ENCODE measurements around the gene COIL. TPM values are rescaled to one million over a fixed set of nuclear protein-coding genes. Genes with fewer than 3 reads are reported as not detected.

COIL gene
- polyA plus RNA-seq, 3 donors = 3.0 to 6.6 (median 5.3) TPM

- peak overlapping the region; percentile 93 for H3K4me2 ChIP-seq (replicated peaks; ENCODE audit: extremely low read depth, low read length, poor library complexity, severe bottlenecking)
- peaks cover 78% of the 10 kb centered on the region for H3K4me1 Mint-ChIP-seq
- peaks cover 19 to 28% of the 10 kb centered on the region in 2 donors for H3K36me3 ChIP-seq (replicated peaks in 1 of 2; ENCODE audit: control insufficient read depth in 1 of 2, insufficient read depth in 2 of 2, low read length in 2 of 2)
- H3K4me3 Mint-ChIP-seq = peak overlapping the region; percentile 95 to 98
- H2AFZ ChIP-seq (ENCODE audit: insufficient read depth, low read depth, low read length, poor library complexity, severe bottlenecking) = no peak overlapping the region
- H3K4me3 ChIP-seq (replicated peaks in 1 of 3; ENCODE audit: low read depth in 2 of 3, low read length in 3 of 3) = peak overlapping the region; percentile 11 to 98 (median 16)
- peaks cover 74 to 83% of the 10 kb centered on the region in 2 donors for H3K4me1 ChIP-seq (ENCODE audit: control insufficient read depth in 1 of 2, insufficient read depth in 2 of 2, low read length in 2 of 2)
- peaks cover 75% of the 10 kb centered on the region for H4K20me1 ChIP-seq (ENCODE audit: insufficient read depth, low read length)
- H3K9me3 Mint-ChIP-seq = peaks cover 0 to 2% (median 0%) of the 10 kb centered on the region in 7 donors
- H3K27ac Mint-ChIP-seq = peak overlapping the region; percentile 73 to 97 (median 91)
- H3K9ac ChIP-seq (ENCODE audit: insufficient read depth, low read length, poor library complexity, severe bottlenecking) = peak overlapping the region; percentile 41
- H3K9me3 ChIP-seq (replicated peaks in 1 of 2; ENCODE audit: control insufficient read depth in 1 of 2, insufficient read depth in 1 of 2, low read length in 2 of 2) = no peaks in the 10 kb centered on the region
- WGBS (ENCODE audit: insufficient coverage) = 73% methylated on average over 6 of the region's 7 CpGs
- H3K79me2 ChIP-seq (ENCODE audit: insufficient read depth, low read length) = peaks cover 90% of the 10 kb centered on the region
- H3K27ac ChIP-seq (ENCODE audit: low read depth in 1 of 2, low read length in 2 of 2) = peak overlapping the region; percentile 75 to 89
- DNase-seq = no peak
- intact Hi-C loops (cut with micrococcal nuclease) = loop anchor here in 1 of 2 donors (5.0 kb wide), 1 partner anchor 78 kb away; the partner anchor contains the start of genes C17orf67 and DGKE
- no peak for TF ChIP-seq CTCF (IDR thresholded peaks at IDR 0.05)
- peaks cover 43 to 53% of the 10 kb centered on the region in 2 donors for H3K36me3 Mint-ChIP-seq
- peaks cover 0 to 2% (median 0%) of the 10 kb centered on the region in 3 donors for H3K27me3 Mint-ChIP-seq (ENCODE audit: low read depth in 3 of 3)
- no peaks in the 10 kb centered on the region for H3K27me3 ChIP-seq (ENCODE audit: control insufficient read depth in 2 of 2, insufficient read depth in 2 of 2, low read length in 2 of 2)
Observed at GRCh38 chr17:56910509-56911235, 50.2 kb downstream of the COIL start.

- H4K20me1 ChIP-seq (ENCODE audit: insufficient read depth, low read length) = peaks cover 82% of the 10 kb centered on the region
- peak overlapping the region; percentile 73 to 98 (median 96) for H3K27ac Mint-ChIP-seq
- H3K27ac ChIP-seq (ENCODE audit: low read depth in 1 of 2, low read length in 2 of 2) = peak overlapping the region; percentile 75 to 89
- peaks cover 0 to 2% (median 0%) of the 10 kb centered on the region in 7 donors for H3K9me3 Mint-ChIP-seq
- H3K9me3 ChIP-seq (replicated peaks in 1 of 2; ENCODE audit: control insufficient read depth in 1 of 2, insufficient read depth in 1 of 2, low read length in 2 of 2) = no peaks in the 10 kb centered on the region
- peaks cover 91% of the 10 kb centered on the region for H3K79me2 ChIP-seq (ENCODE audit: insufficient read depth, low read length)
- H3K4me1 ChIP-seq (ENCODE audit: control insufficient read depth in 1 of 2, insufficient read depth in 2 of 2, low read length in 2 of 2) = peaks cover 66 to 76% of the 10 kb centered on the region in 2 donors
- H3K9ac ChIP-seq (ENCODE audit: insufficient read depth, low read length, poor library complexity, severe bottlenecking) = peak overlapping the region; percentile 41
- no peak overlapping the region for H2AFZ ChIP-seq (ENCODE audit: insufficient read depth, low read depth, low read length, poor library complexity, severe bottlenecking)
- peak overlapping the region; percentile 93 for H3K4me2 ChIP-seq (replicated peaks; ENCODE audit: extremely low read depth, low read length, poor library complexity, severe bottlenecking)
- H3K4me3 ChIP-seq (replicated peaks in 1 of 3; ENCODE audit: low read depth in 2 of 3, low read length in 3 of 3) = peak overlapping the region; percentile 11 to 98 (median 16)
- 67% methylated on average over 3 of the region's 6 CpGs for WGBS (ENCODE audit: insufficient coverage)
- no peak for DNase-seq
- peaks cover 0 to 2% (median 0%) of the 10 kb centered on the region in 3 donors for H3K27me3 Mint-ChIP-seq (ENCODE audit: low read depth in 3 of 3)
- TF ChIP-seq CTCF (IDR thresholded peaks at IDR 0.05) = no peak
- H3K36me3 Mint-ChIP-seq = peaks cover 47 to 56% of the 10 kb centered on the region in 2 donors
- peaks cover 70% of the 10 kb centered on the region for H3K4me1 Mint-ChIP-seq
- peaks cover 25 to 36% of the 10 kb centered on the region in 2 donors for H3K36me3 ChIP-seq (replicated peaks in 1 of 2; ENCODE audit: control insufficient read depth in 1 of 2, insufficient read depth in 2 of 2, low read length in 2 of 2)
- peak overlapping the region; percentile 95 to 98 for H3K4me3 Mint-ChIP-seq
- no peaks in the 10 kb centered on the region for H3K27me3 ChIP-seq (ENCODE audit: control insufficient read depth in 2 of 2, insufficient read depth in 2 of 2, low read length in 2 of 2)
- intact Hi-C loops (cut with micrococcal nuclease) = loop anchor here in 1 of 2 donors (5.0 kb wide), 1 partner anchor 78 kb away; the partner anchor contains the start of genes C17orf67 and DGKE
Observed at GRCh38 chr17:56909742-56910508, 50.9 kb downstream of the COIL start.
